ENCODE data around the gene JAKMIP1. TPM values are rescaled to one million over a fixed set of nuclear protein-coding genes. Genes with fewer than 3 reads are reported as not detected.

The JAKMIP1 gene
- total RNA-seq, 2 experiments from 2014 or later: 2.0 to 2.1 TPM

DNA sequence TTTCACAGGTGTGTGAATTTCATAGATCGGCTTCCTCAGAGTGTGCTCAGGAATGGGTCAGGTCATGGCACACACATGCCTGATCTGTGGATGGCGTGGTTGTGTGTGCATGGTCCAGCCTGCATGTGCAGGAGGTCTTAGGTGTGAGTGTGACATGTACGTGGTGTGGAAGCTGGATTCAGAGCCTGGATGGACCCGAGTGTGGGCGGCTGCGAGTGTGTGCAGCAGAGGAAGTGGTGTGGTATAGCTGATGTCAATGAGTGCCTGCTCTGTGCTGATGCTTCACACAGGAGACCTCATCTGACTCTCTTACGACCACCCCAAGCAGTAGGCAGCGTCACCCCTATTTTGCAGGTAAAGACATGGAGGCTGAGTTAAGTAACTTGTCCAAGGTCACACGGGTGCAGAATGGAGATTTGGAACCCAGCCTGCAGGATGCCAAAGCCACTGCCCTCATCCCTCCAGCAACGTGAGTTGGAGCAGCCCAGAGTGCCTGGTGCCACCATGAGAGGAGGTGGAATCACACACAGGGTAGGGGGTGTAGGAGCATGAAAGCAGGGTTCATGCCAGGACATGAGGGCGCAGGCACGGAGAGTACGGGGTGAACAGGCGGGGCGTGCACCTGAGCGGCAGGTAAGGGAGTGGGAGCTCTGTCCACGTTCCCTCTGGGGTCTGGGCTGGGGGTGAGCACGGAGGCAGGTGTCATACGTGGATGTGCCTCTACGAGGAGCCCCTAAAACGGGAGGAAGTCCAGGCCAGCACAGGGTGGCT, 157.9 kb downstream of the JAKMIP1 start:
- H3K27me3 Mint-ChIP-seq: peaks cover 16% of the 10 kb centered on the region
- H3K9me3 Mint-ChIP-seq: no peaks in the 10 kb centered on the region
- CTCF ChIA-PET: no interaction called here

DNA sequence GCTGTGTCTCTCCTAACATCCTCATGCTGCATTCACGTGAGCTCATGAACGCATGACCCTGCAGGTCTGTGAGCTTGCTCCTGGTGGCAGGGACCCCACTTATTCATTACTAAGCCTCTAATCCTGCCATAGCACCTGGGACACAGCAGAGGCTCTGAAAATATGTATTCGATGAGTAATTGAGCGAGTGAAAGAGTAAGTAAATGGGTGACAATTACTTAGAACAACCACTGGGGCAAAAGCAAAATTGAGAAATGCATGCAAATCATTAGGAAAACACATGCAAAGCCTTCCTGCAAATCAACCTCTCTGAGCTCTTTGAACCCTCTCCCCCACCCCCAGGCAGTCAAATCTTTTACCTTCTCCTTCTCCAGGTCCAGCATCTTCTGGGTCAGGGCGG, 158.5 kb downstream of the JAKMIP1 start:
- Histone ChIP-seq H3K36me3 (ENCODE audit: insufficient read depth, low read length) (no peaks in the 10 kb centered on the region), H3K4me3 (ENCODE audit: low read length) (no peak overlapping the region), H3K27me3 (ENCODE audit: control insufficient read depth in 1 of 2, insufficient read depth in 2 of 2, low read length in 2 of 2) (no peaks in the 10 kb centered on the region), H3K4me1 (ENCODE audit: insufficient read depth, low read length) (no peaks in the 10 kb centered on the region), H3K9me3 (ENCODE audit: control insufficient read depth in 1 of 2, insufficient read depth in 1 of 2, low read length in 2 of 2) (peaks cover 0 to 4% of the 10 kb centered on the region in 2 experiments), H3K27ac (ENCODE audit: low read depth in 1 of 2, low read length in 2 of 2) (no peak overlapping the region)
- H3K36me3 Mint-ChIP-seq (ENCODE audit: low read depth): no peaks in the 10 kb centered on the region
- ChIA-PET POLR2A (no interaction called here), CTCF (no interaction called here)
- H3K4me3 Mint-ChIP-seq: no peak overlapping the region
- no peak overlapping the region for H3K27ac Mint-ChIP-seq
- no peak for DNase-seq
- H3K4me1 Mint-ChIP-seq (ENCODE audit: low read depth): no peaks in the 10 kb centered on the region
- H3K27me3 Mint-ChIP-seq: peaks cover 16% of the 10 kb centered on the region
- TF ChIP-seq CTCF (IDR thresholded peaks at IDR 0.05): no peak
- intact Hi-C loops (cut with DNase I, micrococcal nuclease): no loop called here
- ATAC-seq (ENCODE audit: poor library complexity): no peak
- H3K9me3 Mint-ChIP-seq: no peaks in the 10 kb centered on the region

More for the DNA sequence above, 157.9 kb downstream of the JAKMIP1 start:
- Histone ChIP-seq H3K4me3 (ENCODE audit: low read length) (no peak overlapping the region), H3K9me3 (ENCODE audit: control insufficient read depth in 1 of 2, insufficient read depth in 1 of 2, low read length in 2 of 2) (peaks cover 0 to 6% of the 10 kb centered on the region in 2 experiments), H3K27ac (ENCODE audit: low read depth in 1 of 2, low read length in 2 of 2) (no peak overlapping the region), H3K36me3 (ENCODE audit: insufficient read depth, low read length) (no peaks in the 10 kb centered on the region), H3K4me1 (ENCODE audit: insufficient read depth, low read length) (no peaks in the 10 kb centered on the region), H3K27me3 (ENCODE audit: control insufficient read depth in 1 of 2, insufficient read depth in 2 of 2, low read length in 2 of 2) (no peaks in the 10 kb centered on the region)
- H3K4me3 Mint-ChIP-seq: no peak overlapping the region
- no peaks in the 10 kb centered on the region for H3K4me1 Mint-ChIP-seq (ENCODE audit: low read depth)
- POLR2A ChIA-PET: no interaction called here
- intact Hi-C loops (cut with DNase I, micrococcal nuclease): no loop called here
- H3K27ac Mint-ChIP-seq: no peak overlapping the region
- no peaks in the 10 kb centered on the region for H3K36me3 Mint-ChIP-seq (ENCODE audit: low read depth)
- ATAC-seq (ENCODE audit: poor library complexity): no peak
- TF ChIP-seq CTCF (IDR thresholded peaks at IDR 0.05): no peak
- no peak for DNase-seq

DNA sequence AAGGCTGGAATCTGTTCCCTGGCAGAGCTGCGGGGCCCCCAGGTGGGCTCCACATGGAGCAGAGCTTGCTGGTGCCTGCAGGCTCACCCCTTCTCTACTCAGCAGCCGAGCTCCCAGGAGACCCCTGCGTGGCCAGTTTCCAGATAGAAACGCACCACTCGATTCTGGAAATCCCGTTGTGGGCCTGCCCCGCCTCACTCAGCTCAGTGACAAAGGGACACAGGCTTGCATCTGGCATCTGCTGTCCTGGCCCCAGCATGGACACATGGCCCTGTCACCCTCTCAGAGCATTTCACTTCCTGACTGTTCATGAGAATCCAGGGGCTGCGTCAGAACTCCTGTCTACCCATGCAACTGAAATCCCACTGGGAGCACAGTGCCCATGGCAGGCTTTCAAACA, 161.6 kb downstream of the JAKMIP1 start:
- Histone ChIP-seq H3K27ac (ENCODE audit: low read depth in 1 of 2, low read length in 2 of 2) (no peak overlapping the region), H3K4me3 (ENCODE audit: low read length) (no peak overlapping the region), H3K4me1 (ENCODE audit: insufficient read depth, low read length) (no peaks in the 10 kb centered on the region), H3K27me3 (ENCODE audit: control insufficient read depth in 1 of 2, insufficient read depth in 2 of 2, low read length in 2 of 2) (no peaks in the 10 kb centered on the region), H3K9me3 (ENCODE audit: control insufficient read depth in 1 of 2, insufficient read depth in 1 of 2, low read length in 2 of 2) (peaks cover 0 to 8% of the 10 kb centered on the region in 2 experiments), H3K36me3 (ENCODE audit: insufficient read depth, low read length) (no peaks in the 10 kb centered on the region)
- no peak for TF ChIP-seq CTCF (IDR thresholded peaks at IDR 0.05)
- Mint-ChIP-seq H3K4me1 (ENCODE audit: low read depth) (no peaks in the 10 kb centered on the region), H3K4me3 (no peak overlapping the region), H3K27ac (no peak overlapping the region), H3K9me3 (no peaks in the 10 kb centered on the region), H3K27me3 (peaks cover 2% of the 10 kb centered on the region), H3K36me3 (ENCODE audit: low read depth) (no peaks in the 10 kb centered on the region)
- ATAC-seq (ENCODE audit: poor library complexity) (no peak), DNase-seq (no peak)
- ChIA-PET POLR2A (no interaction called here), CTCF (no interaction called here)
- intact Hi-C loops (cut with DNase I, micrococcal nuclease): no loop called here
